ENCODE data around the gene TUBB6. TPM values are rescaled to one million over a fixed set of nuclear protein-coding genes. Genes with fewer than 3 reads are reported as not detected.
A peak's percentile ranks its signal among the peaks of the same experiment; 100 is the strongest.

TUBB6 gene
- total and polyA plus RNA-seq, 2 of the 13 experiments (the other 11 are each of a cell fraction or from before 2014, with no cell fraction given), result 9.9 to 28.6 TPM

DNA sequence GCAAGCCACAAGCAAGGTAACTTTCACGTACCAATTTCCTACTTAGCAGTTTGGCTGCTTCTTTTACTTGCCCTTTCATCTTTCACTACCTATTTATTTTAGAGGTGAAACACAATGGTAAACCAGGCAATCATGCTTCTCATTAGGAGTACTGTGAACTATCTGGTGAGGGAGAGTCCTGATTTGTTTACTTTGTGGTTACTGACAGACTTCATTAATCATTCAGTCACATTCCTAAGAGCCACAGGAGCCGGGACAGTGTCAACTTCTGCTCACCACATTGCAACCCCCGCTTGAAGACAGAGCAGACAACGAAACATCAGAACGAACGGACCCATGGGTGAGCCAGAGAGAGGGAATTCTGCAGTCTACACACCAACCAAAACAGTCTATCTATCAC lies 28.8 kb downstream of the TUBB6 start (continued):
- TF ChIP-seq ZNF276 (CRISPR knock-in tag; IDR thresholded peaks at IDR 0.05; ENCODE audit: low read depth) (no peak), NFAT5 (CRISPR knock-in tag; IDR thresholded peaks at IDR 0.05) (no peak), ZNF441 (CRISPR knock-in tag; IDR thresholded peaks at IDR 0.05; ENCODE audit: borderline replicate concordance) (no peak), AGO2 (optimal IDR thresholded peaks at IDR 0.05; ENCODE audit: low read depth, low read length) (no peak), ARHGAP35 (CRISPR knock-in tag; IDR thresholded peaks at IDR 0.05; ENCODE audit: borderline replicate concordance) (no peak), FOXK1 (CRISPR knock-in tag; IDR thresholded peaks at IDR 0.05; ENCODE audit: borderline replicate concordance, low read depth) (no peak), ZNF614 (CRISPR knock-in tag; IDR thresholded peaks at IDR 0.05; ENCODE audit: borderline replicate concordance) (no peak), RFX1 (IDR thresholded peaks at IDR 0.05) (no peak), MAZ (IDR thresholded peaks at IDR 0.05; ENCODE audit: borderline replicate concordance, low read depth, low read length) (no peak), MAZ (CRISPR knock-in tag; IDR thresholded peaks at IDR 0.05; ENCODE audit: low read depth) (no peak), SOX6 (IDR thresholded peaks at IDR 0.05) (no peak), SOX6 (CRISPR knock-in tag; IDR thresholded peaks at IDR 0.05) (peak; percentile 77), SAP130 (CRISPR knock-in tag; IDR thresholded peaks at IDR 0.05; ENCODE audit: low read depth) (peak; percentile 55), ZNF263 (CRISPR knock-in tag; IDR thresholded peaks at IDR 0.05) (no peak), BATF2 (CRISPR knock-in tag; IDR thresholded peaks at IDR 0.05) (no peak), FOXA3 (CRISPR knock-in tag; IDR thresholded peaks at IDR 0.05) (peak; percentile 65), KDM5A (IDR thresholded peaks at IDR 0.05; ENCODE audit: borderline replicate concordance, low read length) (no peak), MLX (CRISPR knock-in tag; IDR thresholded peaks at IDR 0.05) (no peak)
- TF ChIP-seq, protein P1, sequence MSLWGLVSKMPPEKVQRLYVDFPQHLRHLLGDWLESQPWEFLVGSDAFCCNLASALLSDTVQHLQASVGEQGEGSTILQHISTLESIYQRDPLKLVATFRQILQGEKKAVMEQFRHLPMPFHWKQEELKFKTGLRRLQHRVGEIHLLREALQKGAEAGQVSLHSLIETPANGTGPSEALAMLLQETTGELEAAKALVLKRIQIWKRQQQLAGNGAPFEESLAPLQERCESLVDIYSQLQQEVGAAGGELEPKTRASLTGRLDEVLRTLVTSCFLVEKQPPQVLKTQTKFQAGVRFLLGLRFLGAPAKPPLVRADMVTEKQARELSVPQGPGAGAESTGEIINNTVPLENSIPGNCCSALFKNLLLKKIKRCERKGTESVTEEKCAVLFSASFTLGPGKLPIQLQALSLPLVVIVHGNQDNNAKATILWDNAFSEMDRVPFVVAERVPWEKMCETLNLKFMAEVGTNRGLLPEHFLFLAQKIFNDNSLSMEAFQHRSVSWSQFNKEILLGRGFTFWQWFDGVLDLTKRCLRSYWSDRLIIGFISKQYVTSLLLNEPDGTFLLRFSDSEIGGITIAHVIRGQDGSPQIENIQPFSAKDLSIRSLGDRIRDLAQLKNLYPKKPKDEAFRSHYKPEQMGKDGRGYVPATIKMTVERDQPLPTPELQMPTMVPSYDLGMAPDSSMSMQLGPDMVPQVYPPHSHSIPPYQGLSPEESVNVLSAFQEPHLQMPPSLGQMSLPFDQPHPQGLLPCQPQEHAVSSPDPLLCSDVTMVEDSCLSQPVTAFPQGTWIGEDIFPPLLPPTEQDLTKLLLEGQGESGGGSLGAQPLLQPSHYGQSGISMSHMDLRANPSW (CRISPR knock-in tag; IDR thresholded peaks at IDR 0.05; ENCODE audit: borderline replicate concordance), result no peak

Data from HepG2 (cell line).